GM11168 (cell line): ENCODE data around the gene BRI3BP.

Experiments
- in situ Hi-C: fragments of 300-500 bp; cut with MboI; formaldehyde crosslinking; loops from one replicate; pipeline ENCODE4 v1.12.0; 2022; ENCODE audit warnings: low sequenced_read_pairs; ENCODE audit not compliant: unreplicated experiment

BRI3BP gene

GRCh38 chr12:124993626-124994436 is at the start of gene BRI3BP:
TSS of gene BRI3BP (plus strand) at chr12:124993645. CDS start at chr12:124993791, 146 bp downstream.
- in situ Hi-C loops = no loop called here

GRCh38 chr12:124946447-124946793 is 47.0 kb upstream of the BRI3BP start:
- in situ Hi-C loops = no loop called here

GRCh38 chr12:124947013-124947412 is 46.4 kb upstream of the BRI3BP start:
- in situ Hi-C loops = no loop called here

DNA sequence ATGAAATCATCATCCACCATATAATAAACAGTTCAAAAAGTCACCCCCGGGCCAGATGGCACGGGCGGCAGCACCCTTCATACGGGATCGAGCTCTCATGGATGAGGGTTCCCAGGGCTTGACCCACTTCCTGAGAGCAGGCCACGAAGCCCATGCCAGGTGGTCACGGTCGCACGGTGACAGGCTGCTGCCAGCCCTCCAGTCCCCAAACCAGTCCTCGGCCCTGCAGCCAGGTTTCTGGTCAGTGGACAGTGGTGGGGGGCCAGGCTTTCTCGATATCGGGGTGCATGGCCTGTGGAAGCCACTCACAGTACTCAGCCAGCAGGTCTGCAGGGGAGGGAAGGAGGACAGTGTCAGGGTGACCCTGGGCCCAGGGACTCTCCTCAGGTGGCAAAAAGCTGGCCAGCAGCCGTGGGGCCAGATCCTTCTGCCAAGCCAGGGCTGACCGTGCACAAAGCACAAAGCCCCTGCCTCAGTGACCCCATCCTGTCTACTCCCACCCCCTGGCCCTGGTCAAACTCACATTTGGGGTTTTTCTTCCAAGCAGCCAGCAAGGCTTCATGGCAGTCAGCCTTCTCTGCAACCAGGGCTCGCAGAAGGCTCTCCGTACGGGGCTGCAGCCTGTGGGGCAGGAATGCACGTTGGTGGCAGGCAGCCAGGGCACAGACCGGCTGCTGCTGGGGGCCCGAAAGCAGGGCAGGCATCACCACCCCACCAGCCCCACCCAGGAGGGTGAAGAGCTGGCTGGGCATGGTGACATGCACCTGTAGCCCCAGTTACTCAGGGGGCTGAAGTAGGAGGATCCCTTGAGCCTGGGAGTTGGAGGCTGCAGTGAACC is 45.7 kb upstream of the BRI3BP start:
- in situ Hi-C loops = no loop called here

DNA sequence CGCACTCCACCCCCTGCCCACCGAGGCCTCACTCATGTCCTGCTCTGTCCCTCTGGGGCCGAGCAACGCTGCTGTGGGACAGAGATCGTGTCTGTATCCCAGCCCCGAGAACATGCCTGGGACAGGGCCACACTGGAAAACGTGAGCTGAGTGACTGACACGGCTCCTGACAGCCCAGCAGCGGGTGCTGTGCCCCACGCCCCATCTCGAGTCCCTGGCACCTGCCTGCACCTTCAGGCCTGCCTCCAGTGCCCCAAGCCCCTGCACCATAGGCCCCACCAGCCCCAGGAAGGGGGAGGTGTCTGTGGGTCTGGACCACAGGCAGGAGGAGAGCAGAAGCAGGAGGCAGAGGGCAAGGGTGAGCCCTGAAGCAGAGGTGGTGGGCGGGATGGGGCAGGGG is 44.4 kb upstream of the BRI3BP start:
- in situ Hi-C loops = no loop called here

GRCh38 chr12:124949779-124950728 is 43.4 kb upstream of the BRI3BP start:
- in situ Hi-C loops = no loop called here

DNA sequence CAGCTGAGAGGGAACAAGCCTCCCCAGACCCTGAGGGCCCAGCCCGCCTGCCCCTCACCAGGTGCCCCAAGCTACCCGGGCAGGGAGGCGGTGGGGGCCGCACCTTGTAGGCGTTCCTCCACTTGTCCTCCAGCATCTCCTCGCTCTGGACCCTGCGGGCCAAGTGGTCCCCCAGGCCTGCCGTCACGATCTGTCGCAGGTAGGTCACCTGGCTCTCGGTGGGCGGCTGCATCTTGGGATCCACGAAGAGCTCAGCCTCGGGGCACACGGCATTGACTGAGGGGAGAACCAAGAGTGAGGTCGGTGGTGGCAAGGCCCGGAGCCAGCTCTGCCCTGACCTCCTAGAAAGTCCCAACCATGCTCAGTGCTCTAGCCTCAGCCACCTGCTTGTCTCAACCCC is 41.1 kb upstream of the BRI3BP start:
- in situ Hi-C loops = no loop called here

DNA sequence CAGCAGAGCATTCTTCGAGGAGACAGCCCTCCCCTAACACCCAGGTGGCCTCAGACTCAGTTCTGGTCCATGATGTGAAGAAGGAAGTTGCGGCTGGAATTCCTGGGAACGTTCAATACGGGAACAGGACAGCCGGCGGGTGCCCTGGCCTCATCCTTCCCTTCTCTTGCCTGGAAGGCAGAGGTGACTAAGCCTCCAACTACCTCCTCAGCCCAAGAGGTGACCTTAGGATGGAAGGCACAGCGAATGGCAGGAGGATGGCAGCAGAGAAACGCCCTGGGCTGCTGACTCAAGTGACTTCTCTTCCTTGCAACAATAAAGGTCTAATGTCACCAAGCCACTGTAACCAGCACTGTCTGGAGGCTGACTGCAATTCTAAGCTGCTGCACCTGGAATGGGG is 40.6 kb upstream of the BRI3BP start:
- in situ Hi-C loops = no loop called here

GRCh38 chr12:124953689-124954405 is 39.6 kb upstream of the BRI3BP start:
- in situ Hi-C loops = no loop called here

DNA sequence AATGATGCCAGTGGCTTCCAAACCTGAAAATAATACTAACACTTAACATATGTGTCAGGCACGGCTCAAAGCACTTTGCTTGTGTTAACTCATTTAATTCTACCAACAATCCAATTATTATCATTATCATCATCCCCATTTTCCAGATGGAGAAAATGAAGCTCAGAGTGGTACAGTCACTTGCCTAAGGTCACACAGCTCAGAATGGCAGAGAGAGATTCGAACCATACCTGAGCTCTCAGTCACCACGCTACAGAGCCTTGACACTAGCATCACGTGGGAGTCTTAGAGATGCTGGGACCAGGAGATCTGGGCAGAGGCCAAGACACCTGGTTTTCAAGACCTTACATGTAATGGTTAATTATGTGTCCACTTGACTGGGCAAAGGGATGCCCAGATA is 38.7 kb upstream of the BRI3BP start:
- in situ Hi-C loops = no loop called here

DNA sequence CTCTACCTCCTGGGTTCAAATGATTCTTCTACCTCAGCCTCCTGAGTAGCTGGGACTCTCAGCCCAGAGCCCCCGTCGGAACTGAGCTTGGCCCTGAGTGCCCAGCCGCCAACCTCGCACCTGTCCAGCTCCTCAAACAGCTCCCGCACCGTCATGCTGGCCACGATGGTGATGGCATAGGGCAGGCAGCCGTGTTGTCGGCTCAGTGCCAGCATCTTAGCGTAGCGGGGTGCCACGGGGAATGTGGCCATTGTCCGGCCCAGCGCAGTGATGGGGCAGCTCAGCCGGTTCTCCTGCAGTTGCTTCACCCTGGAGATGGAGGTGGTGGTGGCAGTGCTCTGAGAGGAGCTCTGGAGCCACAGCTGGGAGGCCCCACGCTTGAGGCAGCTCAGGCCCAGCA is 36.9 kb upstream of the BRI3BP start:
- in situ Hi-C loops = no loop called here

GRCh38 chr12:124961055-124961454 is 32.4 kb upstream of the BRI3BP start:
- in situ Hi-C loops = no loop called here

- in situ Hi-C loops = no loop called here
Observed at GRCh38 chr12:124963211-124963610, 30.2 kb upstream of the BRI3BP start.

- in situ Hi-C loops = no loop called here
Observed at GRCh38 chr12:124964251-124964650, 29.2 kb upstream of the BRI3BP start.

DNA sequence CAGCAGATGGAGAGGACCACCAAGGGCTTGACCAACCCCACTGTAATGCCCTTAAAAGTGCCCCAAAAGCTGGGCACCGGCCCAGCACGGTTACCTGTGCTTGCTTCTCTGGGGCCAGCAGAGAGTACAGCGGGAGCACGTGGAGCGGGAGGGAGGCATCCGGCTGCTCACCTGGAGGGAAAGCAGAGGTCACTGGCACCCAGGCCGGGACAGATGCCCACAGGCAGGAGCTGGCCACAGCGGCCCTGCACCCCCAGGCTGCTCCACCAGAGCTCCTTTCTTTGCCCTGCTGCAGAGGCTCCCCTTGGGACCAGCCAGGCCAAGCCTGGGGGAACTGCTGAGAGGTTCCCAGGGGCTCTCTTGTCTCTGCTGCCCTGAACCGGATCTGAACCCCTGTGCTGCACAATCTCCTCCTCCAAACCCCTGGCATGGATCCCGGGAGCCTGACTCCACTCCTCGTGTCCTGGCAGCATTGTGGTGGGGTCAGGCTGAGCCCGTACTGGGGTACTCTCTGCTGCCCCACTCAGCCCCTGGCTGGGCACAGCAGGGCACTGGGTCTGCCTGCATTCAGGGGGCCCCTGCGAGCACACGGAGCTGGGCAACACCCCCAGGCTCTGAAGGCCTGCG is 28.5 kb upstream of the BRI3BP start:
- in situ Hi-C loops = no loop called here

DNA sequence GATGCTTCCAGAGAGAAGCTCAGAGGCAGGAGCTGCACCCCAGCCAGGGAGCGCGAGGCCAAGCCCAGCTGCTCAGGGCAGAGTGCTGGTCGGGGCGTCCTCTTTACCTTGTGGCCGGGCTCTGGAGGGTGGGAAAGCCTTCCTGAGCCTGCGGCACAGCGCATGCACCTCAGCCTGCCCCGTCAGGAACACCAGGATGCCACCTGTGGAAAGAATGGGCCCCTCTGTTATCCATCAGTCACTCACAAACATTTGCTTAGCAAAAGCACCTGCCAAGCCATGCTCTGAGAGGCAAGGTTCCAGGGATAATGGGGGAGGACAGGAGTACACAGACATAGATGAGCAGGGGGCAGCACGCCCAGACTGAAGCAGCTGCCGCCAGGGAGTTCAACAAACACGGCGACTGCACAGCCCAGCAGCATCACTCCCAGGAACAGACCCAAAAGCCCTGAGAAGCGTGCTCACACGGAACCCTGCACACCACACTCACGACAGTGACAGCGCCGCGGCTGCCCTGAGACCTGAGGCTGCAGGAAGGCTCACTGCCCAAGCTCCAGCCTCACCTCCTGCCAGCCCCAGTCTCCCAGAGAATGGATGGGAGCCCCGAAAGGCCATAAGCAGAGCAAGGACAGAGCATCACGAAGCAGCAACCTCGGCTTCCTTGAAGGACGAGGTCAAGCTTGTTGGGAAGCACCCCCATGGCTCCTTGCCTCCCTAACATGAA is 26.3 kb upstream of the BRI3BP start:
- in situ Hi-C loops = no loop called here

GRCh38 chr12:124968656-124969055 is 24.8 kb upstream of the BRI3BP start:
- in situ Hi-C loops = no loop called here

DNA sequence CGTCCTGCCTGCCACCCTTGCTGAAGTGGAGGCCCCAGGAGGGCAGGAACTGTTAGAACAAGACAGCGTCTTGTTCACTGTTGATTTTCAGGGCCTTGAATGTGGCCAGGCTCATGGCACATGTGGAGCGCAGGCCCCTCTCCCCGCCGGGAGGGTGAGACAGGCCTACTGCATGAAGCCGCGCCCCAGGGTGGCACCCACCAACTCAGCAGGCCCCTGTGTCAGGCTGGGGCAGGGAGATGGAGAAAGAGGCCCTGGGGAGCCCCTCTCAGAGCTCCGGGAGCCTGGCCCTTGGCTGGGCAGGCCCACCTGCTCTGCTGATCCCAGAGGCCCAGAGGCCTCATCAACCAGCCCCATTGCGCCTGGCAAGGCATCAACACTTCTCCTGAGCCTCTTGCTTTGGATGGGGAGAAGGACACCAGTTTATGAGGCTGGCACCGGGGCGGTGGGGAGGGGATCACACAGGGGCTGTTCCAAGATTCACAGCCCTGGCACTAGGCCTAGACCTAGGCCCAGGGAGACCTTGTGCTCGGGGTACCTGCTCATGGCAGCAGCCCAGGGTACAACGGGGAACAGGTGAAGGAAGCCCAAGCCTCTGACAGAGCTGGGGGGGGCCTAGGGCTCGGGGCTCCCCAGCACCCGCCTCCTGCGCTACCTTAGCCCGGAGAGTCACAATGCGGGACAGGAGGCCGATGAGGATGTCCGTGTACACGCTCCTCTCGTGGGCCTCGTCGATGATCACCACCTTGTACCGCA is 22.6 kb upstream of the BRI3BP start:
- in situ Hi-C loops = no loop called here
